MM.1S (cell line): ENCODE measurements around the gene RCE1.

Source experiments
- DNase-seq: peaks from one replicate; pipeline ENCODE4 v3.0.0-alpha.2; 2015
- H2AFZ ChIP-seq: fragments of 300-600 bp; sonication (generic); 2 replicates; pipeline ENCODE4 v1.6.0; 2016; ENCODE audit warnings: antibody characterized with exemption, low read length
- H3F3A ChIP-seq: fragments of 300-600 bp; sonication (generic); 2 replicates; pipeline ENCODE4 v1.6.1; 2016; ENCODE audit warnings: mild to moderate bottlenecking, antibody characterized with exemption, low read length, moderate library complexity, mixed read lengths; ENCODE audit not compliant: insufficient read depth
- H3K27ac ChIP-seq: fragments of 300-600 bp; sonication (generic); 2 replicates; pipeline ENCODE4 v1.5.1; 2016; ENCODE audit warnings: mild to moderate bottlenecking, low read length
- H3K27me3 ChIP-seq: fragments of 300-600 bp; sonication (generic); replicated peaks from 2 replicates; pipeline ENCODE4 v1.6.0; 2016; ENCODE audit warnings: low read length; ENCODE audit not compliant: insufficient read depth
- H3K36me3 ChIP-seq: fragments of 300-600 bp; sonication (generic); replicated peaks from 2 replicates; pipeline ENCODE4 v1.6.1; 2016; ENCODE audit warnings: mild to moderate bottlenecking, low read length, mixed read lengths; ENCODE audit not compliant: insufficient read depth
- H3K4me1 ChIP-seq: fragments of 300-600 bp; sonication (generic); 2 replicates; pipeline ENCODE4 v1.6.1; 2016; ENCODE audit warnings: low read length, mixed read lengths
- H3K4me2 ChIP-seq: fragments of 300-600 bp; sonication (generic); 2 replicates; pipeline ENCODE4 v1.6.0; 2016; ENCODE audit warnings: low read depth, low read length
- H3K4me3 ChIP-seq: fragments of 300-600 bp; sonication (generic); 2 replicates; pipeline ENCODE4 v1.5.1; 2016; ENCODE audit warnings: low read length, mixed read lengths
- H3K79me2 ChIP-seq: fragments of 300-600 bp; sonication (generic); 2 replicates; pipeline ENCODE4 v1.6.1; 2016; ENCODE audit warnings: mixed run types, low read length, mixed read lengths
- H3K9ac ChIP-seq: fragments of 300-600 bp; sonication (generic); 2 replicates; pipeline ENCODE4 v1.6.1; 2016; ENCODE audit warnings: low read length, mixed read lengths
- H3K9me2 ChIP-seq: fragments of 300-600 bp; sonication (generic); replicated peaks from 2 replicates; pipeline ENCODE4 v1.6.1; 2016; ENCODE audit warnings: mild to moderate bottlenecking, low read length, mixed read lengths; ENCODE audit not compliant: insufficient read depth
- H3K9me3 ChIP-seq: fragments of 300-600 bp; sonication (generic); replicated peaks from 2 replicates; pipeline ENCODE4 v1.6.1; 2016; ENCODE audit warnings: mild to moderate bottlenecking, low read length, mixed read lengths; ENCODE audit not compliant: insufficient read depth
- H4K20me1 ChIP-seq: fragments of 300-600 bp; sonication (generic); 2 replicates; pipeline ENCODE4 v1.6.1; 2016; ENCODE audit warnings: mild to moderate bottlenecking, low read length, moderate library complexity, mixed read lengths; ENCODE audit not compliant: insufficient read depth
- CTCF ChIP-seq: fragments of 300-600 bp; sonication (generic); IDR thresholded peaks from 2 replicates; pipeline ENCODE4 v1.5.1; 2016; ENCODE audit warnings: antibody characterized with exemption, low read length, mixed read lengths
- EZH2 ChIP-seq: fragments of 300-600 bp; sonication (generic); optimal IDR thresholded peaks from 2 replicates; pipeline ENCODE3; 2017; ENCODE audit warnings: low read depth, mild to moderate bottlenecking, antibody characterized with exemption, low read length, mixed read lengths
- EZH2phosphoT487 ChIP-seq: fragments of 300-600 bp; sonication (generic); IDR thresholded peaks from 2 replicates; pipeline ENCODE4 v1.6.1; 2018; ENCODE audit warnings: antibody characterized with exemption, low read length

RCE1 gene

GRCh38 chr11:66867425-66868040, 24.3 kb downstream of the RCE1 start:
- peaks cover 7% of the 10 kb centered on the region; the same call in 1 of the 2 replicates for H3K27me3 ChIP-seq
- no peaks in the 10 kb centered on the region for H3K79me2 ChIP-seq
- H3K36me3 ChIP-seq, result no peaks in the 10 kb centered on the region

DNA sequence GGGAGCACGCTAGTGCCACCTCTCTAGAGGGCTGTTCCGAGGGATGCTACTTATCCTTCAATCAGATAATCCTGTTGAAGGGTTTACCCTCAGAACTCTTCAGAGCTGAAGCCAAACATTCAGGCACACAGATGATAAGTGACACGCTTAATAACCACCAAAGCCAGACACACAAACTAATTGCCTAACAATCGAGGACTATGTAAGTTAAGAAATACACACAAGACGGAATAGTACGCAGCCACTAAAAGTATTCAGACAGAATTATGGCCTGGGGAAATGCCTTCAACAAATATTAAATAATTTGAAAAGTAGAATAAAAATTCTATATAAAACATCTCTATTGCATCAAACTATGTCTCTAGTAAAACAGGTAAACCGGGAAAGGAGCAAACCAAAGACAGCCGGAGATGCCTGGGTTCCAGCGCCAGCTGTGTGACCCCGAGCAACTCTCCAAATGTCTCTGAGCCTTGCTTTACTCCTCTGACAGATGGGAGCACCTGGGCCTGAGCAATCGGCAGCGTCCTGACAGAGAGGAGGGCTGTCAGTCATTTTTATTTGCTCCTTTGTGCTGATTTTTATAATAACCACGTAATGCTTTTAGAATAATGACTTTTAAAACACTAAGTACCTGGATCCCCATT, 25.0 kb downstream of the RCE1 start:
- Histone ChIP-seq H3K9ac (no peak overlapping the region; the same call in 1 of the 2 replicates), H3K79me2 (no peaks in the 10 kb centered on the region), H3K9me2 (no peaks in the 10 kb centered on the region), H3K4me3 (peak overlapping the region; percentile 42), H2AFZ (peak overlapping the region; percentile 28), H3K4me1 (peaks cover 33% of the 10 kb centered on the region), H3K27me3 (peaks cover 6% of the 10 kb centered on the region; the same call in 1 of the 2 replicates), H3K4me2 (peak overlapping the region; percentile 80), H4K20me1 (no peaks in the 10 kb centered on the region), H3K36me3 (no peaks in the 10 kb centered on the region), H3K27ac (no peak overlapping the region), H3K9me3 (no peaks in the 10 kb centered on the region), H3F3A (peaks cover 14% of the 10 kb centered on the region)
- DNase-seq, result no peak
- TF ChIP-seq EZH2phosphoT487 (no peak), CTCF (no peak), EZH2 (no peak)

More at GRCh38 chr11:66867425-66868040, 24.3 kb downstream of the RCE1 start:
- no peaks in the 10 kb centered on the region for H3K9me2 ChIP-seq
- H3K27ac ChIP-seq, result no peak overlapping the region
- no peak overlapping the region for H3K9ac ChIP-seq
- no peak overlapping the region for H3K4me2 ChIP-seq
- H3K4me3 ChIP-seq, result no peak overlapping the region
- H3K9me3 ChIP-seq, result no peaks in the 10 kb centered on the region
- DNase-seq, result no peak
- peaks cover 33% of the 10 kb centered on the region for H3K4me1 ChIP-seq
- H4K20me1 ChIP-seq, result no peaks in the 10 kb centered on the region
- no peak for TF ChIP-seq EZH2phosphoT487
- peak; percentile 20 for TF ChIP-seq CTCF
- peaks cover 15% of the 10 kb centered on the region for H3F3A ChIP-seq
- no peak overlapping the region for H2AFZ ChIP-seq

DNA sequence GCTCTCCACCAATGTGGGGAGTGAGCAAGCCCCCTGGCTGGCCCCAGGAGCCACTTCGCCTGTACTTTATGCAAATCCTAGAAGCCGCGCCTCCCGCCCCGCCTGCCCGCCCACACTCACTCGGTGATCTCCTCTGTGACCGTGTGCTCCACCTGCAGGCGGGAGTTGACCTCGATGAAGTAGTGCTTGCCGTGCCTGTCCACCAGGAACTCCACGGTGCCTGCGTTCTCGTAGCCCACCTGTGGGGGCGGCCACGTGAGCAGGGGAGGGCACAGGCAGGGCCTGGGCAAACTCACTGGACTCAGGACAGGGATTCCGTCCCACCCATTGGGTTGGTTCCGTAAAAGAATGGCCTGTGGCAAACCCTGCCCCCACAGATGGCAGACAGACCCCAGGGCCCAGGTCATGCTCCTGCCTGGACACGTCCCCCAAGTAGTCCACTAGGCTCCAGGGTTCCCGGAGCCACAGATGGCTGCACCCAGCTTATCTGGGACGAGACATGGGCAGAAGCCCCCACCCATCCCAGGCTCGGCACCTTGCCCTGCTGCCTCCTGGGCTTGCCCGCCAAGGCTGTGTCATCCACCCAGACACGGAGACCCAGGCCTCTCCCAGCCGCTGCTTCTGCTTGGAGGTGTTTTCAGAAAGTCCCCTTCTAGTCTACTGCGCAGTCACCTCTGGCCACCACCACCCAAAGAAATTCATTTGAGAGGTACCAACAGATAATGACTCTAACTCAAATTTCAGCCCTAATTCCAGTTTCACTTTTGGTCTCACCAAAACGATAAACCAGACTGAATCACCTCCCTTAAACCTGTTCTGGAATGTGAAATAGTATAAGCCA, 25.7 kb downstream of the RCE1 start:
- Histone ChIP-seq H3K4me1 (peaks cover 26% of the 10 kb centered on the region), H3K4me3 (peak overlapping the region; percentile 42), H3K36me3 (no peaks in the 10 kb centered on the region), H3K9me3 (no peaks in the 10 kb centered on the region), H3K79me2 (no peaks in the 10 kb centered on the region), H3K27ac (peak overlapping the region; percentile 41; the same call in 1 of the 2 replicates), H3K9me2 (no peaks in the 10 kb centered on the region), H2AFZ (peak overlapping the region; percentile 28), H3K9ac (peak overlapping the region; percentile 58), H3F3A (peaks cover 7% of the 10 kb centered on the region; the same call in 1 of the 2 replicates), H3K4me2 (peak overlapping the region; percentile 80), H4K20me1 (no peaks in the 10 kb centered on the region), H3K27me3 (no peaks in the 10 kb centered on the region)
- no peak for TF ChIP-seq EZH2phosphoT487
- peak; percentile 81 for TF ChIP-seq CTCF
- TF ChIP-seq EZH2, result no peak
- DNase-seq, result peak; percentile 93
